COLO829 (cell line): ENCODE results near the gene TXNDC17.
A peak's percentile ranks its signal among the peaks of the same experiment; 100 is the strongest.
"Not testable (repeated sequence)": the region's sequence is repeated elsewhere in the genome, so short reads cannot be mapped to it uniquely, and the experiment has no call there.

Source experiments
- DNase-seq: peaks from one replicate; pipeline ENCODE4 v3.0.0; 2012; ENCODE audit warnings: low spot score

The TXNDC17 gene

GRCh38 chr17:6636616-6637457 is 4.0 kb upstream of the TXNDC17 start:
- DNase-seq, result no peak

DNA sequence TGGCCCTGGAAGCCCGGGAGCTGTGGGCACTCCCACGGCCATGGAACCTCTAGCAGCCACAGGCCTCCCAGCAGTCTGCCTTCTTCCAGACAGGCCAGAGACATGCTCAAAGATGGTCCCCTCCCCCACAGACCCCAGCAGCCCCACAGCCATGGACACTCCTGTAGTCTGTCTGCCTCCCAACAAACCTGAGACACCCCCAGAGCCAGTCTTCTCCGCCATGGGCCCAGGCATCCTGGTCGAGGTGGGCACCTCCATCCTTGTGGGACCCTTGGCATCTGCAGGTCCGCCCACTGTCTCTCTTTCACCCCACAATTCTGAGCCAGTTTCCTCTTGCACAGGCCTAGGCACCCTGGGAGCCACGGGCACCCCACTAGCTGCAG is 3.4 kb upstream of the TXNDC17 start:
- DNase-seq, result no peak

DNA sequence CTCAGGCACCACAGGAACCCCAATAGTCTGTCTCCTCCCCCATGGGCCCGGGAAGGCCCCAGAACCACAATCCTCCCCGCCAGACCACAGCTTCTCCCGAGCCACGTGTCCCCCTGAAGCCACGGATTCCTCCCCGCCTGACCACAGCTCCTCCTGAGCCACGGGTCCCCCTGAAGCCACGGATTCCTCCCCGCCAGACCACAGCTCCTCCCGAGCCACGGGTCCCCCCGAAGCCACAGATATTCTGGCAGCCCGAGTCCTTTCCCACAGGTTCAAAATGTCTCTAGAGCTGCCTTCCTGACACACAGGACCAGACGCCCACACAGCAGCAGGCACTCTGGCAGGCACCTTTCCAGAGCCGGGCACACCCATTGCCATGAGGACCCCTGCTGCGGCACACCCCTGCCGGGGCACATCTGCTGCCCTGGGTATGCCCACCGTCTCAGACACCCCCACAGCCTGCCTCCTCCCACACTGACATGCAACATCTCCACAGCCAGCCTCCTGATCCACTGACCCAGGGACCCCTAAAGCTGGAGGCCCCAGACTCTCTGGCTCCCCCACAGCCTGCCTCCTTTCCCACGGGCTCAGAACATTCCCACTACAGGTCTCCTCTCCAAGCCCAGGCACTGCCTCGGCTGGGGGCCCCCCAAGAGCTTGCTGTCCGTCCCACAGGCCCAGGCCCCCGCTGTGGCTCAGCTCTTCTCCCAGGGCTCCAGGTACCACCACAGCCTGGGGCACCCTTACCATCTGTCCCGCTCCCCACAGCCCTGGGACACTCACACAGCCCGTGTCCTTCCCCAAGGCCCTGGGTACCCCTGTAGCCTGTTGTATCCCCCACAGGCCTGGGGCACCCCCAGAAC is 2.6 kb upstream of the TXNDC17 start:
- DNase-seq, result no peak

DNA sequence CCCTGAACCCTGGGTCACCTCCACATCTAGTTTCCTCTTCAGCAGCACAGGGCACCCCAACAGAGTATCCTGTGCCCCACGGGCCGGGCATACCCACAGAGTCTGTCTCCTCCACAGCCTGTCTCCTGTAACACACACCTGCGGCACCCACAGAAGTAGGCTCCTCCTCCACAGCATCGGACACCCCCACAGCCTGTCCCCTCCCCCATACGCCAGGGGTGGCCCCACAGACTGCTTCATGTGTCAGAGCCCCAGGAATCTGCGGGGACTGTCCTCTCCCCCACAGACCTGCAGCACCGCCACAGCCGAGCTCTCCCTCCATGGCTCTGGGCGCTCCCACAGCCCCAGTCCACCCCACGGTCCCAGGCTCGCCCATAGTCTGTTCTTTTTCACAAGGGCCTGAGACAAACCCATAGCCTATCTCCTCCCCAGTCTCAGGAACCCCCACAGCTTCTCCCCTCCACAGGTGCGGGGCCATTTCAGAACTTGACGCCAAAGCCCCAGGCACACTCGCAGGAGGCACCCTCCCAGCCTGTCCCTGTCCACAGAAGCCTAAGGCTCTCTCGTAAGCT is 1.8 kb upstream of the TXNDC17 start:
- no peak for DNase-seq

DNA sequence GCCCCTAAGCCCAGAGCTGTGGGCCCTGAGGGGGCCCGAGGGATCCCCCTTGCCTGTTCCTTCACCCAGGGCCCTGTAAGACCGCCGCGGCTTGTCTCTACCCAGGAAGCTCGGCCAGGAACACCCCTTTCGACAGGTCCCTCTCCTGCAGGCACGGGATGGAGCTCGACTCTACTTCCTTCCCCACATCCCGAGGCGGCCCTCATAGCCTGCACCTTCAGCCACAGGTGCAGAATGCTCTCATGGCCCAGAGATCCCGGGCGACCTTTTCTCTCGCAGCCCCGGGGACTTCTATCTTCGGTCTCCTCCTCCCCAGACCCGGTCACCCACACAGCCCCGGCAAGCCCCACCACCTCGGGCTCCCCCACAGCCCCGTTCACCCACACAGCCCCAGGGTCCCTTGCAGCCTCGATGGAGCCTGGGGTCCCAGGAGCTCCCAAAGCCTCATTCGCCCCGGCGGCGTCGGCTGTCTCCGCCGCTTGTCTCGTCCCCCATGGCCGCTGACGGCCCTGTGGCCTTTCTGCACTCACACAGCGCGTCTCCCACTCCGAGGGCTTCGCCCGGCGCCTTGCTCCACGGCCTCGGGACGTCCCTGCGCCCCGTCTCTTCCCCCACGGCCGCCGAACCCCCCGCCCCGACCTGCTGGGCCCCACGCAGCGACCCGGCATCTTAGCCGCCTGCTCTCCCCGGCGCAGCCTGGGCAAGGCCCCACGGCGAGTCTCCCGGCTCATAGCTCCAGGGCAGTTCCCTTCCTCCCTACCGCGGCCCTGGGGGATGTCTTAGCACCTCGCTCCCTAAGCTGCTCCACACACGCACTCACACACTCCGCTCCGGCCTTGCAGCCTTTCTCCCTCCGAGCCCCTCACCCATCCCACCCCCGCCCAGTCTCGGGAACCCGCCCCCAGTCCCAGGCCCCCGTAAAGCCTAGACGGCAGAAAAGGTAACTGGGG is 999 bp upstream of the TXNDC17 start:
- no peak for DNase-seq

DNA sequence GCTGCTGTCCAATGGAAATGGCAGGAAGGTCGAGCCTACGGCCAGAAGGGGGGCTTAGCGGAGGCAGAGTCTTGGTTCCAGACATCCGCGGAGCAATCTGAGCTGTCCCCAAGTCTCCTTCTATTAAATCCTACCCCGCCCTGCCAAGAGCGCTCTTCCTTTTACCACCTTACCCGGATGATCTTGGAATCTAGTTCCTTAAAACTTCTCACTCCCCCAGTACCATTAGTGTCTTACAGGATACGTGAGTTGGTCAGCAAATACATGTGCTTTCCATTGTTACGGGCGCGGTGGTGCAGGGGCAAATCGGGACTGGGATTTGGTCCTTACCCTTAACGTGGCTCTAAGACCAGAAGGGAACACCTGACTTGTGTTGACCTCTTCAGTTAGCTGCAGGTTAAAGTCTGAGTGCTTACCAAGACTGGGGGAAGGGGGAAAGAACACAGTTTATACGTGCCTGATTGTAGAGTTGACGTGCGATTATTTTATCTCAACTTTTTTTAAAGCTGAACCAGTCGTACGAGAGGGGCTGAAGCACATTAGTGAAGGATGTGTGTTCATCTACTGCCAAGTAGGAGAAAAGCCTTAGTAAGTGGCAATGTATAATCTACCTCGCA is 495 bp downstream of the TXNDC17 start:
- DNase-seq, result no peak

DNA sequence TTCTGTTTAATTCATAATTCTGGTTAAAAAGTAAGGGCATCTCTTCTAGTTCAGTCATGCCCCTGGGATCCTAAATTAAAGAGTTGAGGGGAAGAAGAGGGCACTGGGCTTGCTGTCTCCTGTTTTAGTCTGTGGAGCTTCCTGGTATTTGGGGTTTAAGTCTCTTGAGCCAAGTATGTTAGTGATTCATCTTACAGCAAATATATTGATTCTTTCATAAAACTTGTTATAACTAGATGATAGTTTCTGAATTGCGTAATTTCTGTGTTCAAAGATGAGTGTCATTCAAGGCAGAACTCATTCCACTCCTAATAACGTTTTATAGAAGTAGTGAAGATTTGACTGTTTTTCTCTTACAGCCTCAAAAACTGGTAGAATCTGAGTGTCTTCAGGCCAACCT is 1.7 kb downstream of the TXNDC17 start:
- no peak for DNase-seq

GRCh38 chr17:6643451-6644125 is 2.7 kb downstream of the TXNDC17 start:
- no peak for DNase-seq

GRCh38 chr17:6648181-6648580 is 7.3 kb downstream of the TXNDC17 start:
- peak; percentile 26 for DNase-seq

DNA sequence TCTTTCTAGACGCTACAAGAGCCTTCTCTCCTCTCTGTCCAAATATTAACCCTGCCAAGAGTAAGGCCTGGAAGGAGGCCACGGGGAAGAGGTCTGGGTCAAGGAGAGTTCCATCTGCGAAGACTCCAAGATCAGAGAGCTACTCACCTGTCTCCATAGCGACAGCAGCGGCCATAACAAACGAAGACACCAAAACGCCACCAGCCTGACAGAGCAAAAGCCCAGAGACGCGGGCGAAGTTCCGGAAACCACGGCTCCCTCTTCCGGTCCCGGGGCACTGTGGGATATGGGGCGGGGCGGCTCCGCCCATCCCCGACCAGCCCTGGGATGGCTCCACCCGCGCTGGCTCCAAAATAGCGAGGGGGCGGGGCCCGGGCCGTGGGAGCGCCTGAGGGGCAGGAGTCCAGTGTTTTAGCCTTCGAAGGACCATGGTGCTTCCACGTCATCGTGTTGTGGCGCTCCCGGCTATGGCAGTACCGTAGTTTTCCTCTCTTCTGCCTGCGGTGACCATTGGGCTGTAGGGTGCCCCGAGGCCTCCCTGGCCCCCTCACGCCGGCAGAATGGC is 10.6 kb downstream of the TXNDC17 start, which contains the start of the genes C17orf100 and MED31:
TSS of gene C17orf100 (plus strand) at position 409 of the 565 bp plus-strand sequence. CDS start at position 561, 152 bp downstream.
TSS of gene MED31 (minus strand) at position 252 of the 565 bp plus-strand sequence. CDS start at position 175, 77 bp downstream.
- DNase-seq, result peak; percentile 97

DNA sequence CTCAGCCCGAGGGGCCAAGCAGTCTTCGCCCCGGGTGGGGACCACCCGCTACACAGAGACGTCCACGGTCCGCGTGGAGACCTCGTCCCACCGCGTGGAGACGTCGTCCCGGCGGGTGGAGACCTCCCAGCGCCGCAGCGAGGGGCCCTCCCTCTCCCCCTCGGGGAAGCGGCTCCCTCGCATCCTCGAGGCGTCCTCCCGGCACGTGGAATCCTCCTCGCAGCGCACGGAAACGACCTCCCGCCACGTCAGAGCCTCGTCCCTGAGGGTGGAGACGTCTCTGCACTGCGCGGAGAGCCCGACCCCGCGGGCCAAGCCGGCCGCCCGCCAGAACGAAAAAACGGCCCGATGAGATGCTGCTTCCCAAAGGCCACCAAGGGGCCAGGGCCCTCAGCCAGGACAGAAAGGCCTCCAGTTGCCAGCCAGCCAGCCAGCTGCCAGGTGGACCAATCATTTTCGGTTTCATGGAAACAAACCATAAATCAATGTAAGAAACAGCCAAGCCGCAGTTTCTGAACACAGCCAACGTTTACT is 11.1 kb downstream of the TXNDC17 start:
- DNase-seq, result no peak

GRCh38 chr17:6654841-6655731 is 14.2 kb downstream of the TXNDC17 start:
- no peak for DNase-seq

DNA sequence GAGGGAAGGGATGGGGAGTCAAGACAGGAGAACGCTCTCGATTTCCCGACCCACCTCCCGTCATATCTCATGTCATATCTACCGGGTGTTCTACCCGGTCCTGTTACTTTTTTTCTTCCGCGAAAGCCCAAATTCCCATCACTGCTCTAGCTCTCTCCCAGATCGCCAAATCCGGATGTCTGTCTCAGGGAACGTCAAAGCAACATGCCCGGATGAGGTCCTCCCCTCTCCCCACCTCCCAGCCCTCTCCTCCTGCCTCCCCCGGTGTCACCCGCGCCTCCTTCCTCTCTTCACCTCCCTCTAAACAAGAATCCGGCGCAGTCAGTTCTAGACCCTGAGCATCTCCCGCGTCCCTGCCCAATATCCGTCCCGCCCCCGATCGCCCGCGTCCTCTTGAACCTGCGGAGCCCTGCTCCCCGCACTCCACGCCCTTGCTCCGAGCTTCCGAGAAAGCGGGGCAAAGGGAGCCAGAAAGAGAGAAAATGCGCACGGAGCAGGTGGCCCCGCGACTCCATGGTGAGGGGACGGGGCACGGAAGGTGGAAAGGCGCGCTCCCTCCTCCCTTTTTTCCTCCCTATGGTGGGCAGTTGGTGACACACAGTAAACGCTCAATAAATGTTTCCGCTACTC is 15.0 kb downstream of the TXNDC17 start:
- DNase-seq, result not testable (repeated sequence)

DNA sequence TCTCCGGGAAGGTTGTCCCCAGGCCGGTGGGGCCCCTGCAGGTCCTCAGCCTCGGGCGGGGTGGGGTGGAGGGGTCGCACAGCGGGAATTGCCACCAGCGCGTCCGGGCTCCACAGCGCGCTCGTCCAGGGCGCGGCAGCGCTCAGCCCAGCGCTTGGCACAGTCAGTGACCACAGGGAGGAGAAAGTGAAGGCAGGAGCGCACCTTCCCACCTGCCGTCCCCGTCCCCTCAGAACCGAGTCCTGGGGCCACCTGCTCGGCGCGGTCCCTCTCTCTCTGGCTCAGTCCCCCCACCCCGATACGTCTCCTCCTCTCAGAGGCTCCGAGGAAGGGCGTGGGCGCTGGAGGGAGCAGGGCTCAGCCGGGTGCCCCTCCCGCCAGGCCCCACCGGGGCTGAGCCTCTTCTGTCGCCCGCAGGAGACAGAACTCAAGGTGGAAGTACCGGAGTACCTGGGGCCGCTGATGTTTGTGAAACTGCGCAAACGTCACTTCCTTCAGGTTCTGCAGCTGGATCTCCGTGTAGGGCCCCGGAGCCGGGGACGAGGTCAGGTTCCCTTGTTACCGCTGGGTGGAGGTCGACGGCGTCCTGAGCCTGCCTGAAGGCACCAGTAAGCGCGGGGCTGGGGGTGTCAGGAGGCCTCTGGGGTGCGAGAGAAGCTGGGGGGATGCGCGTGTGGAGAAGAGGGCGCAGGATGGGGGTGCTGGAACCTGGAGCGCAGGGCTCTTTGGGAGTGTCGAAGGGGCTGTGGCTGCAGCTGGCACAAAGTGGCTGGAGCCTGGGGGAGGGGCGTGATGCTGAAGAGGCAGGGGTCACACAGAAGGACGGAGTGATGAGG is 16.2 kb downstream of the TXNDC17 start:
- DNase-seq, result not testable (repeated sequence)

- no peak for DNase-seq
Observed at GRCh38 chr17:6657633-6658287, 16.9 kb downstream of the TXNDC17 start.

- not testable (repeated sequence) for DNase-seq
Observed at GRCh38 chr17:6658411-6658810, 17.6 kb downstream of the TXNDC17 start.

DNA sequence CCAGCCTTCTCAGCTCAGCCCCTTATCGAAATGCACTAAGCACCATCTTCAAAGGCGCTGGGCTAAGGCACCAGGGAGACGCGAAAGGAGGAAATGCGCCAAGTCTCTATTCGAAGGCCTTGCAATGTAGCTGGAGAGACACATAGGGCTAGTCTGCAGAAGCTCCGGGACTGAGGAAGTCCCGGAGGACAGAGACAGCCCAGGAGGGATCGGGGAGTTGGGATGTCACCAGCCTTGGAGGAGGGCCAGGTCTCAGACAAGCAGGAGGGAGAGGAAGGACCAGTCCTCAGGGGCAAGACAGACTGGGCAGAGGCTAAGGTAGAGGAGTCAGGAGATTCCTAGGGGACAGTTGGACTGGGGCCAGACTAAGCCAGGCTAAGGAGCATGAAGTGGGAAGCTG is 19.2 kb downstream of the TXNDC17 start:
- DNase-seq, result no peak
